DND-41 (cell line): ENCODE results near the gene RPS19.
"Not testable (repeated sequence)": the region's sequence is repeated elsewhere in the genome, so short reads cannot be mapped to it uniquely, and the experiment has no call there.

Source experiments
- ATAC-seq: fragments of 200-7000 bp; cut with Tn5 transposase; 3 replicates; pipeline ENCODE4 v1.9.1; 2021; ENCODE audit warnings: low read depth; ENCODE audit not compliant: insufficient read depth
- DNase-seq: peaks from one replicate; pipeline ENCODE4 v3.0.0-alpha.2; 2020
- H2AFZ ChIP-seq: 2 replicates; pipeline ENCODE4 v1.6.0; 2012; ENCODE audit warnings: low read depth, low read length
- H3K27ac ChIP-seq: 2 replicates; pipeline ENCODE4 v1.5.1; 2012; ENCODE audit warnings: low read length, inconsistent platforms
- H3K27me3 ChIP-seq: fragments of 200-600 bp; sonication (generic); 2 replicates; pipeline ENCODE4 v1.6.0; 2012; ENCODE audit warnings: low read length, mild to moderate bottlenecking, inconsistent platforms; ENCODE audit not compliant: insufficient read depth, poor library complexity
- H3K36me3 ChIP-seq: 2 replicates; pipeline ENCODE4 v1.5.1; 2012; ENCODE audit warnings: low read length, inconsistent platforms; ENCODE audit not compliant: insufficient read depth
- H3K4me1 ChIP-seq: 2 replicates; pipeline ENCODE4 v1.5.1; 2012; ENCODE audit warnings: mild to moderate bottlenecking, low read length; ENCODE audit not compliant: insufficient read depth
- H3K4me2 ChIP-seq: 2 replicates; pipeline ENCODE4 v1.6.0; 2012; ENCODE audit warnings: mild to moderate bottlenecking, moderate library complexity, low read length, inconsistent platforms; ENCODE audit not compliant: insufficient read depth
- H3K4me3 ChIP-seq, 2 experiments: fragments of 200-600 bp in 1 of 2; shearing (Covaris generic) in 1 of 2; 2 replicates each; pipeline ENCODE4 v1.5.1; 2012 to 2016; ENCODE audit warnings: inconsistent platforms in 2 of 2, low read length in 2 of 2, mild to moderate bottlenecking in 2 of 2, low read depth in 1 of 2, moderate library complexity in 1 of 2
- H3K79me2 ChIP-seq: 2 replicates; pipeline ENCODE4 v1.6.0; 2012; ENCODE audit warnings: low read length, inconsistent platforms; ENCODE audit not compliant: insufficient read depth
- H3K9ac ChIP-seq: 2 replicates; pipeline ENCODE4 v1.6.0; 2012; ENCODE audit warnings: low read depth, mild to moderate bottlenecking, inconsistent platforms, low read length, moderate library complexity
- H3K9me3 ChIP-seq: 2 replicates; pipeline ENCODE4 v1.5.1; 2012; ENCODE audit warnings: low read length, moderate library complexity, mild to moderate bottlenecking, inconsistent platforms; ENCODE audit not compliant: insufficient read depth, severe bottlenecking
- H4K20me1 ChIP-seq: 2 replicates; pipeline ENCODE4 v1.6.0; 2012; ENCODE audit warnings: low read length; ENCODE audit not compliant: insufficient read depth
- EZH2 ChIP-seq: IDR thresholded peaks from 3 replicates; pipeline ENCODE4 v1.6.1; 2012; ENCODE audit warnings: borderline replicate concordance, low read depth, mild to moderate bottlenecking, moderate library complexity, low read length, inconsistent platforms; ENCODE audit not compliant: severe bottlenecking
- TF ChIP-seq, protein P1 (sequence below): IDR thresholded peaks from 2 replicates; pipeline ENCODE4 v1.5.1; 2012; ENCODE audit warnings: borderline replicate concordance, low read length, moderate library complexity, mild to moderate bottlenecking; ENCODE audit not compliant: poor library complexity, severe bottlenecking; ENCODE audit errors: extremely low read depth

RPS19 gene

GRCh38 chr19:41872775-41873647, 13.0 kb downstream of the RPS19 start:
- DNase-seq (peak; percentile 72), ATAC-seq (no peak)
- Histone ChIP-seq H3K4me3 (no peak overlapping the region), H3K36me3 (peaks cover 58% of the 10 kb centered on the region), H4K20me1 (peaks cover 37% of the 10 kb centered on the region), H3K79me2 (peaks cover 34% of the 10 kb centered on the region), H3K4me2 (no peak overlapping the region; the same call in 1 of the 2 replicates), H3K27ac (peak overlapping the region; percentile 98), H2AFZ (no peak overlapping the region), H3K4me1 (peaks cover 99% of the 10 kb centered on the region), H3K9ac (0 out of 2 replicates have a peak overlapping the region, but pooled peaks have one; percentile 48), H3K9me3 (no peaks in the 10 kb centered on the region), H3K27me3 (no peaks in the 10 kb centered on the region)
- TF ChIP-seq EZH2 = no peak
- TF ChIP-seq, protein P1, sequence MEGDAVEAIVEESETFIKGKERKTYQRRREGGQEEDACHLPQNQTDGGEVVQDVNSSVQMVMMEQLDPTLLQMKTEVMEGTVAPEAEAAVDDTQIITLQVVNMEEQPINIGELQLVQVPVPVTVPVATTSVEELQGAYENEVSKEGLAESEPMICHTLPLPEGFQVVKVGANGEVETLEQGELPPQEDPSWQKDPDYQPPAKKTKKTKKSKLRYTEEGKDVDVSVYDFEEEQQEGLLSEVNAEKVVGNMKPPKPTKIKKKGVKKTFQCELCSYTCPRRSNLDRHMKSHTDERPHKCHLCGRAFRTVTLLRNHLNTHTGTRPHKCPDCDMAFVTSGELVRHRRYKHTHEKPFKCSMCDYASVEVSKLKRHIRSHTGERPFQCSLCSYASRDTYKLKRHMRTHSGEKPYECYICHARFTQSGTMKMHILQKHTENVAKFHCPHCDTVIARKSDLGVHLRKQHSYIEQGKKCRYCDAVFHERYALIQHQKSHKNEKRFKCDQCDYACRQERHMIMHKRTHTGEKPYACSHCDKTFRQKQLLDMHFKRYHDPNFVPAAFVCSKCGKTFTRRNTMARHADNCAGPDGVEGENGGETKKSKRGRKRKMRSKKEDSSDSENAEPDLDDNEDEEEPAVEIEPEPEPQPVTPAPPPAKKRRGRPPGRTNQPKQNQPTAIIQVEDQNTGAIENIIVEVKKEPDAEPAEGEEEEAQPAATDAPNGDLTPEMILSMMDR = peak; percentile 91

GRCh38 chr19:41875973-41876372, 15.9 kb downstream of the RPS19 start:
- DNase-seq, H2AFZ ChIP-seq, H3K9me3 ChIP-seq, H3K27me3 ChIP-seq, ATAC-seq: not testable (repeated sequence)
- peak overlapping the region; percentile 83 for H3K9ac ChIP-seq
- H3K79me2 ChIP-seq = peaks cover 33% of the 10 kb centered on the region
- peak overlapping the region in 1 of 2 experiments; percentile 44; a peak in 2 of 4 replicates for H3K4me3 ChIP-seq
- H3K27ac ChIP-seq = peak overlapping the region; percentile 98
- H3K4me1 ChIP-seq = peaks cover 97% of the 10 kb centered on the region
- peaks cover 17% of the 10 kb centered on the region for H4K20me1 ChIP-seq
- H3K4me2 ChIP-seq = peak overlapping the region; percentile 52
- peaks cover 57% of the 10 kb centered on the region for H3K36me3 ChIP-seq

DNA sequence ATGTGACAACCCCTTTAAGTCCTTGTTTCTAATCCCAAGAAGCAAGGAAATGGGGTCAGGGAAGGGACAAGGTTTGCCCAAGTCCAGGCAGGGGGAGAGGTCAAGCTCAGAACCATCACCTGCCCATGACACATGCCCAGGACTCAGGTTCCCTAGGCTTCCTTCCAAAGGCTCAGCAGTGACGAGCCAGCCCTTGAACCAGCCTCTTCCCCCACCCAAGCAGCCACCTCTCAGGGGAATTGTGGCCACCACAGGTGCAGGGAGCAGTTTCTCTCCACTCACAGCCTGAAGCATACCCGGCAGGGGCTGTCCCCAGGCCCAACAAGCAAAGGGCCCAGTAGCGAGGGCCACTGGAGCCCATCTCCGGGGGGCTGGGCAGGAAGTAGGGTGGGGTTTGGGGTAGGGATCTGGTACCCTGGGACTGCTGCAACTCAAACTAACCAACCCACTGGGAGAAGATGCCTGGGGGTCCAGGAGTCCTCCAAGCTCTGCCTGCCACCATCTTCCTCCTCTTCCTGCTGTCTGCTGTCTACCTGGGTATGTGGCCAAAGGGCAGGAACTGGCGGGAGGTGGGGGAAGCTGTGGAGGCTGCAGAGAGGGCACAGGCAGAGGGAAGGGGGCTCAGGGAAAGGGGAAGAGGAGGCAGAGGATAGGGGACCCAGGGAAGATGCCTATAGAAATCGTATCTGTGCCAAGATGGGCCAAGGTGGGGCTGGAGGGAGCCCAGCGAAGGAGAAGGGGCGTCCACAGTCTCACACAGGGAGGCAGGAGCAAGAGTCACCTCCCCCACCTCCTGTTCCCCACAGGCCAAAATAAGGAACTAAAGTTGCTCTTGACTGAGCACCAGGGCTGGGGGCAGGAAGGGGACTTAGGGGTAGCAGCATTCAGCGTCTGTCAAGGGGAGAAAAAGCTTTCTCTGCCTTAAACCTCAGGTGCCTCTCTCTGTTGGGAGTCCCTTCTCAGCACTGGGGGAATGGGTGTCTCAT, 17.1 kb downstream of the RPS19 start, which contains the start of gene CD79A:
CD79A (plus strand) TSS at position 433 of the 986 bp plus-strand sequence; CDS start at position 459, 26 bp downstream.
- peak within 1 kb of the TSS; percentile 10; the same call in 1 of the 2 replicates for H2AFZ ChIP-seq
- H3K4me2 ChIP-seq = peak within 1 kb of the TSS; percentile 96
- H3K36me3 ChIP-seq = peaks cover 50% of the 10 kb centered on the region
- no peaks in the 10 kb centered on the region for H3K9me3 ChIP-seq
- DNase-seq (peak; percentile 96), ATAC-seq (peak; percentile 80)
- peak within 1 kb of the TSS; percentile 98 for H3K27ac ChIP-seq
- TF ChIP-seq, protein P1 = peak; percentile 7
- TF ChIP-seq EZH2 = no peak
- H3K79me2 ChIP-seq = peaks cover 39% of the 10 kb centered on the region
- no peaks in the 10 kb centered on the region for H3K27me3 ChIP-seq
- H3K9ac ChIP-seq = peak within 1 kb of the TSS; percentile 83
- peak within 1 kb of the TSS; percentile 42 to 80 for H3K4me3 ChIP-seq
- H4K20me1 ChIP-seq = peaks cover 8% of the 10 kb centered on the region
- peaks cover 94% of the 10 kb centered on the region for H3K4me1 ChIP-seq
